CD4-positive, CD25-positive, alpha-beta regulatory T cell (primary cell): ENCODE data around the gene KNOP1. TPM values are rescaled to one million over a fixed set of nuclear protein-coding genes. Genes with fewer than 3 reads are reported as not detected.
A peak's percentile ranks its signal among the peaks of the same experiment; 100 is the strongest.

Source experiments
- ATAC-seq, 2 donors: fragments of 150-1000 bp; cut with Tn5 transposase; one replicate each; pipeline ENCODE4 v1.10.0; 2021; ENCODE audit warnings: low read depth in 2 of 2, moderate number of reproducible peaks in 2 of 2, moderate library complexity in 1 of 2
- DNase-seq, 3 donors: peaks; one replicate each; pipeline versions ENCODE4 v3.0.0 to v3.0.0-alpha.2; 2012 to 2022; ENCODE audit warnings: mixed read lengths in 1 of 3
- H3K27ac ChIP-seq: one replicate; pipeline ENCODE4 v1.7.0; 2013; ENCODE audit warnings: mild to moderate bottlenecking, low read length; ENCODE audit not compliant: insufficient read depth, poor library complexity, severe bottlenecking
- H3K27me3 ChIP-seq: one replicate; pipeline ENCODE4 v1.7.0; 2013; ENCODE audit warnings: low read length; ENCODE audit not compliant: control insufficient read depth, insufficient read depth
- H3K36me3 ChIP-seq: one replicate; pipeline ENCODE4 v1.7.0; 2013; ENCODE audit warnings: mild to moderate bottlenecking, low read length, moderate library complexity; ENCODE audit not compliant: control insufficient read depth, insufficient read depth
- H3K4me1 ChIP-seq: 2 replicates; pipeline ENCODE4 v1.7.0; 2013; ENCODE audit warnings: mild to moderate bottlenecking, low read length; ENCODE audit not compliant: insufficient read depth, control insufficient read depth, poor library complexity, severe bottlenecking
- H3K4me3 ChIP-seq: one replicate; pipeline ENCODE4 v1.7.0; 2013; ENCODE audit warnings: low read depth, mild to moderate bottlenecking, low read length, moderate library complexity
- H3K9me3 ChIP-seq, 2 experiments: 1 replicate in 1 of 2; 2 replicates in 1 of 2; pipeline ENCODE4 v1.7.0; 2013; ENCODE audit warnings: low read length in 2 of 2, mild to moderate bottlenecking in 1 of 2, moderate library complexity in 1 of 2; ENCODE audit not compliant: control insufficient read depth in 2 of 2
- H3K27ac Mint-ChIP-seq, 3 donors: one replicate each; pipeline ENCODE4 v1.8.0; 2020 to 2022; ENCODE audit warnings: mild to moderate bottlenecking in 3 of 3, mixed read lengths in 3 of 3, moderate library complexity in 2 of 3
- H3K27me3 Mint-ChIP-seq: one replicate; pipeline ENCODE4 v1.8.0; 2022; ENCODE audit warnings: mild to moderate bottlenecking, mixed read lengths
- H3K36me3 Mint-ChIP-seq: one replicate; pipeline ENCODE4 v1.8.0; 2020; ENCODE audit warnings: mixed read lengths
- H3K4me1 Mint-ChIP-seq, 4 donors: one replicate each; pipeline ENCODE4 v1.8.0; 2020 to 2022; ENCODE audit warnings: mixed read lengths in 4 of 4, mild to moderate bottlenecking in 1 of 4
- H3K4me3 Mint-ChIP-seq, 4 donors: one replicate each; pipeline ENCODE4 v1.8.0; 2020 to 2022; ENCODE audit warnings: mild to moderate bottlenecking in 4 of 4, mixed read lengths in 4 of 4, moderate library complexity in 3 of 4
- H3K9me3 Mint-ChIP-seq, 7 donors: one replicate each; pipeline ENCODE4 v1.8.0; 2020 to 2022; ENCODE audit warnings: mixed read lengths in 7 of 7, mild to moderate bottlenecking in 3 of 7, moderate library complexity in 2 of 7
- polyA plus RNA-seq, 4 donors: library from polyadenylated mRNA; unstranded; fragments of 300-500 nt; fragmentation: Illumina TruSeq; gene quantifications; one replicate each; pipeline ENCODE4 v1.2.3, GENCODE V29; 2021
- total RNA-seq: library from RNA; stranded (reverse); gene quantifications from one replicate; pipeline ENCODE4 v1.2.3, GENCODE V29; 2022

Gene KNOP1
- total and polyA plus RNA-seq, 5 donors from 2014 or later, result 3.1 to 6.8 (median 6.4) TPM

DNA sequence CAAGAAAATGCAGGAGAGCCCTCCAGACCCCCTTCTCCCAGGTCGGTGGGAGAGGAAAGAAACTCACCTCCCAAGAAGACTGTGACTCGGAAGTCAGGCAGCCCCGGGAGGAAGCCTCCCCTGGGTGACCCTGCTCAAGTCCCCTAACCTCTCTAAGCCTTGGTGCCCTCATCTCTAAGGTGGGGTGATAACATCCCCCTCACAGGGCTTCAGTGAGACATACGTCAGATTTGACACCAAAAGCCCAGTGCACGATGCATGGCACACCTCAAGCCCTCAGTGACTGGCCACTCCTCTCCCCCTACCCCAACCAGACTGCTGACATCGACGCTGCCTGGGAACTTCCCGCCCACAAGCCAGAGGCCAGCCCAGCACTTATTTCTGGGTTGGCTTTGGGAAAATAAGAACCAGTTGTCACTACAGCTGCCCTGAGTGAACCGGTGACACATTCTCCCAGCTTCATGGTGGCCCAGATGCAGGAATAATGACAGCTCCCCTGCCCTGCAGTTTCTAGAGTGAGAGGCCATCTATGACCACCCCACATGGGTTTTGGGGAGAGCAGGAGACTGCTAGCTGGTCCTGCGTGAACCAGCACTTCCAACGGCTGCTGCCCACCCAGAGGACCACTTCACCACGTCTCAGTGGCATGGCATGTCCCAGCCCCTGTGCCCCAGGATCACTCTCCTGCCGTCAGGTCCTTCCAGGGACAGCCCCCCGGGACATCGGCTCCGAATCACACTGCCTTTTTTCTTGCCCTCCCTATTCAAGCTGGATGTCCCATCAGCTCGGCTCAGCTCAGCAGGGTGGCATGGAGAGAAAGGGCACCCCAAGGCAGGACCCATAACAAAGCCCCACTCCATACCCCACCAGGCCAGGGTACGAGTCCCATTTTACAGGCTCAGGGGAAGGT is 9.5 kb downstream of the KNOP1 start:
- Histone ChIP-seq H3K9me3 (no peaks in the 10 kb centered on the region), H3K27me3 (no peaks in the 10 kb centered on the region), H3K4me3 (no peak overlapping the region), H3K27ac (no peak overlapping the region), H3K4me1 (no peaks in the 10 kb centered on the region), H3K36me3 (peaks cover 38% of the 10 kb centered on the region)
- Mint-ChIP-seq H3K9me3 (no peaks in the 10 kb centered on the region), H3K36me3 (peaks cover 37% of the 10 kb centered on the region), H3K4me3 (no peak overlapping the region), H3K27me3 (no peaks in the 10 kb centered on the region), H3K27ac (no peak overlapping the region), H3K4me1 (peaks cover 0 to 9% (median 9%) of the 10 kb centered on the region in 4 donors)
- no peak for DNase-seq
- ATAC-seq, result no peak

DNA sequence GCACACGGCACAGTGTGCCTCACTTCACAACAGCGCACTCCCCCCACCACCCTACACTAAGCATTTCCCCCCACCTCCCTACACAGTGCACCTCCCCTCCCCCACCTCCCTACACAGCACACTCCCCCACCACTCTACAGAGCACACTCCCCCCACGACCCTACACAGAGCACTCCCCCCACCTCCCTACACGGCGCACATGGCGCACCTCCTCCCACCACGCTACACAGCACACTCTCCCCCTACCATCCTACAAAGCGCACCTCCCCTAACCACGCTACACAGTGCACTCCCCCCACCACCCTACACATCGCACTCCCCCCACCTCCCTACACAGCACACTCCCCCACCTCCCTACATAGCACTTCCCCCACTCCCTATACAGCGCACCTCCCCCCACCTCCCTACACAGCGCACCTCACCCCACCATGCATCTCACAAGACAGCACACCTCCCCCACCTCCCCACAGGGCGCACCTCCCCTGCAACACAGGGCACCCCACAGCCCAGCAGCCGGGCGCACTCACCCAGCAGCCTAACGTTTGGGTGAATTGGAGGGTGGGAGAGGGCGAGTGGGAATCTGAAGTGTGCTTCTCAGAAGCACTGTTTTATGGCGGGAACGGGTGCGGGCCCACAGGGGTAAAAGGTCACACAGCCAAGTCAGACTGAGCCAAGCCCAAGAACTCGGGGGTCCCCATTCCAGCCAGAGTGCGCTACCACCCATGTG is 10.3 kb downstream of the KNOP1 start:
- no peaks in the 10 kb centered on the region for H3K9me3 ChIP-seq
- H3K4me3 ChIP-seq, result no peak overlapping the region
- H3K4me1 ChIP-seq, result no peaks in the 10 kb centered on the region
- DNase-seq, result no peak
- H3K4me1 Mint-ChIP-seq, result peaks cover 0 to 9% (median 9%) of the 10 kb centered on the region in 4 donors
- no peak overlapping the region for H3K27ac Mint-ChIP-seq
- no peaks in the 10 kb centered on the region for H3K9me3 Mint-ChIP-seq
- H3K27ac ChIP-seq, result no peak overlapping the region
- peaks cover 46% of the 10 kb centered on the region for H3K36me3 ChIP-seq
- peaks cover 38% of the 10 kb centered on the region for H3K36me3 Mint-ChIP-seq
- H3K27me3 ChIP-seq, result no peaks in the 10 kb centered on the region
- no peaks in the 10 kb centered on the region for H3K27me3 Mint-ChIP-seq
- H3K4me3 Mint-ChIP-seq, result no peak overlapping the region
- ATAC-seq, result no peak

DNA sequence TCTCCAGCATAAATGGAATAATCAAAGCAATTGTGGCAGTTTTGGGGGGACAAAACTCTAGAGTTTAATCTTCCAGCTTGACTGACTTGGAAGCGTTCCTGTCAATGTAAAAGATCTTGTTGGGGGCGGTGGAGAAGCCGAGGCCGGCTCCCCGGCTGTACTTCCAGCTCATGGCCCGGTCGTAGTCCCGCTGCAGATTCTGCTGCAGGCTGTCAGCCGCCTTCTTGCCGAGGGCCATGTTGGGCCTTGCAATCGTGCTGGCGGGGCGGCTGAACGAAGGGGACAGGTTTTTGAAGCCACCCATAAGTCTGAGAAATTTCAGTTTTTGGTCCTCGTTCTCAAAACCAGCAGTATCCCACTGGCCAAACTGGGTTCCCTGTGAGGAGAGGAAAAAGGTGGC is 11.2 kb downstream of the KNOP1 start:
- no peaks in the 10 kb centered on the region for H3K27me3 Mint-ChIP-seq
- H3K27ac Mint-ChIP-seq, result peak overlapping the region in 1 of 3 donors; percentile 38
- peaks cover 46% of the 10 kb centered on the region for H3K36me3 ChIP-seq

DNA sequence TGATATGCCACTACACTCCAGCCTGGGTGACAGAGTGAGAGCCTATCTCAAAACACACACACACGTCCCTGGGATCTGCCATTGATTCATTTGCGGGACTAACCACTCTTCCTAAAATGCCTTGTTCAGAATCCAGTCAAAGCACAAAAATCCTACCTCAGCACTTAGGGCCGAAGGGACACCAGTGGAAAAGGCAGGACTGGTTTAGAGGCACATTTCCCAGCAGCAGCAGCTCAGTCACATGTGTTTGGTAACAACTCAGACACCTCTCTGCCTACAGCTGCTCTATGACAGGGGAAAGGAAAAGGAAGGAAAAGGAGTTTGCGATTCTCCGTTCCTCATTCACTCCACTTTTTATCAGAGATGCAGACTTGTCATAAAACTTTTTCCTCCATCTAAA is 12.2 kb downstream of the KNOP1 start:
- H3K4me1 Mint-ChIP-seq, result peaks cover 0 to 9% (median 4%) of the 10 kb centered on the region in 4 donors
- no peak for DNase-seq
- H3K9me3 ChIP-seq, result no peaks in the 10 kb centered on the region
- H3K27me3 Mint-ChIP-seq, result no peaks in the 10 kb centered on the region
- H3K4me3 ChIP-seq, result no peak overlapping the region
- H3K27ac Mint-ChIP-seq, result peak overlapping the region in 1 of 3 donors; percentile 6
- no peak for ATAC-seq
- H3K4me3 Mint-ChIP-seq, result no peak overlapping the region
- H3K9me3 Mint-ChIP-seq, result no peaks in the 10 kb centered on the region
- no peaks in the 10 kb centered on the region for H3K27me3 ChIP-seq
- no peaks in the 10 kb centered on the region for H3K4me1 ChIP-seq
- no peak overlapping the region for H3K27ac ChIP-seq
- H3K36me3 Mint-ChIP-seq, result peaks cover 41% of the 10 kb centered on the region
- peaks cover 48% of the 10 kb centered on the region for H3K36me3 ChIP-seq

More for the DNA sequence above, 11.2 kb downstream of the KNOP1 start:
- H3K9me3 ChIP-seq, result no peaks in the 10 kb centered on the region
- H3K27ac ChIP-seq, result no peak overlapping the region
- no peaks in the 10 kb centered on the region for H3K4me1 ChIP-seq
- Mint-ChIP-seq H3K4me1 (peaks cover 0 to 9% (median 8%) of the 10 kb centered on the region in 4 donors), H3K36me3 (peaks cover 39% of the 10 kb centered on the region), H3K9me3 (no peaks in the 10 kb centered on the region), H3K4me3 (no peak overlapping the region)
- ATAC-seq, result no peak
- H3K27me3 ChIP-seq, result no peaks in the 10 kb centered on the region
- no peak for DNase-seq
- no peak overlapping the region for H3K4me3 ChIP-seq

DNA sequence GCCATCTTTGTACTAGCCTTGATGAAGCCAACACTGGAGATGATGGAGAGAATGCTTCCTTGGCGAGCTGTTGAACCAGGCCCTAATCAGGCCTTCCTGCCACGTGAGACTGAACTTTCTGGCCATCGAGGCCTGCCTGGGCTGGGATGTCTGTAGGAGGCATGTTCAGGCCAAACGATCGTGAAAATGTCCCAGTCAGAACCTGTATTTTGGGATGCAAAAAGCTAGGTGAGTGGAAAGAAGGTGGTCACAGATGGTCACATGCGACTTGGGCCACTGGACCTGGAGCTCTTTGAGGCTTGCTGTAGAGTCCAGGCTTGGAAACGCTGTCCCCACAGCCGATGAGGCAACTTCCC is 12.9 kb downstream of the KNOP1 start:
- H3K27me3 ChIP-seq, result no peaks in the 10 kb centered on the region
- Mint-ChIP-seq H3K4me3 (no peak overlapping the region), H3K4me1 (peaks cover 0 to 9% (median 5%) of the 10 kb centered on the region in 4 donors), H3K27ac (peak overlapping the region in 1 of 3 donors; percentile 44), H3K36me3 (peaks cover 43% of the 10 kb centered on the region), H3K27me3 (no peaks in the 10 kb centered on the region), H3K9me3 (no peaks in the 10 kb centered on the region)
- DNase-seq (no peak), ATAC-seq (no peak)
- H3K36me3 ChIP-seq, result peaks cover 48% of the 10 kb centered on the region
- H3K4me1 ChIP-seq, result no peaks in the 10 kb centered on the region
- H3K27ac ChIP-seq, result no peak overlapping the region
- H3K4me3 ChIP-seq, result no peak overlapping the region
- no peaks in the 10 kb centered on the region for H3K9me3 ChIP-seq

DNA sequence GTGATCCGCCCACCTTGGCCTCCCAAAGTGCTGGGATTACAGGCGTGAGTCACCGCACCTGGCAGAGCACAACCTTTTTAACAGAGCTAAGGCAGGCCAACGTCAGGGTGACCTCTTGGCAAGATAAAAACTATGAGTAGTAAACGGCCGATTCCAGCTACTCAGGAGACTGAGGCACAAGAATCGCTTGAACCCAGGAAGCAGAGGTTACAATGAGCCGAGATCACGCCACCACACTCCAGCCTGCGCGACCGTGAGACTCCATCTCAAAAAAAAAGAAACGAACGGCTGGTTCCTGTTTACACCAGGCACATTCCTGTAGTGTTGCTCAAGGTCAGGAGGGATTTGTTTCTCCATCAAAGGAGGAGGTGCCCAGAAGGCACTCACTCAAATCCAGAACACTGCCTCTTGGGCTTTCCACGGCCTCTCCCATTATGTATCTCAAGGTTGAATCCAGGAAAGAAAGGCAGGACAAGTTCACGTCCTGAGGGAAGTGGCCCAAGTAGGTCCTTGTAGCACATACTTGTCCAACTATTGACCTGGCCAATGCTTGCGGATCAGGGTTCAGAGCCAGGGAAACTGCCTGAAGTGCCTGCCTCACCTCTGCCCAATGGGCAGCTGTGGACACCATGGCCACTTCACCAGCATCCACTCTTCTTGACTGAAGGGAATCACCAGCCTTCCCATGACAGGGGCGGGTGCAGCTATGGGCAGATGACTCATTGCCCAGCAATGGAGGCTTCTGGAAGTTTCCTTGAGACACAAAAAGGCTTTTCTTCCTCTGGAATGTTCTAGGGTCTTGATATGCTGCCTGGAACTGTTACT is 13.5 kb downstream of the KNOP1 start:
- H3K4me3 Mint-ChIP-seq, result no peak overlapping the region
- H3K4me1 Mint-ChIP-seq, result peaks cover 0 to 6% (median 4%) of the 10 kb centered on the region in 4 donors
- H3K36me3 Mint-ChIP-seq, result peaks cover 41% of the 10 kb centered on the region
- ATAC-seq (no peak), DNase-seq (no peak)
- peaks cover 0 to under 1% (median 0%) of the 10 kb centered on the region in 7 donors for H3K9me3 Mint-ChIP-seq
- no peak overlapping the region for H3K4me3 ChIP-seq
- no peaks in the 10 kb centered on the region for H3K27me3 ChIP-seq
- H3K36me3 ChIP-seq, result peaks cover 44% of the 10 kb centered on the region
- no peaks in the 10 kb centered on the region for H3K4me1 ChIP-seq
- no peak overlapping the region for H3K27ac ChIP-seq
- H3K9me3 ChIP-seq, result no peaks in the 10 kb centered on the region
- no peaks in the 10 kb centered on the region for H3K27me3 Mint-ChIP-seq
- H3K27ac Mint-ChIP-seq, result peak overlapping the region in 1 of 3 donors; percentile 44

DNA sequence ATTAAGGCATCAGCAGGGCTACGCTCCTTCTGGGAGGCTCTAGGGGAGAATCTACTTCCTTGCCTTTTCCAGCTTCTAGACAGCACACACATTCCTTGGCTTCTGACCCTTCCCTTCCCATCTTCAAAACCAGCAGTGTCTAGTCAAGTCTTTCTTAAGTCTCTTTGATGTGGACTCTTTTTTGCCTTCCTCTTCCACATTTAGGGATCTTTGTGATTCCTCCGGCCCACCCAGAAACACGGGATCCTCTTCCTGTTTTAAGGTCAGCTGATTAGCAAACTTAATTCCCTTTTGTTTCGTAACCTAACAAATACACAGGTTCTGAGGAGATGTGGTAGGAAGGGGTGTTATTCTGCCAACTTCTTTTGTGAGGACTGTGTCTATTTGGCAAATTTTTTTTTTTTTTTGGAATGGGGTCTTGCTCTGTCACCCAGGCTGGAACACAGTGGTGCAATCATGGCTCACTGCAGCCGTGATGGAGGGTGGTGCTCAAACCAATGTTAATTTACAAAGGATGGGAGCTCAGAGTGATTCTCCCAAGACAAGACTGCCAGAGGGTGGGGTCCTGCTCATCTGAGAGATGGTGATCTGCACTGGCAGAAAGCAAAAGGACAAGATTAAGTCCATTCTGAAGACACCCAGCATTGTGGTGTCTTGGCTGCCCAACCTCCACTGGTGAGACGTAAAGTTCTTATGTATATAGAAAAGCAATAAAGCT is 14.7 kb downstream of the KNOP1 start:
- H3K27ac Mint-ChIP-seq, result peak overlapping the region in 2 of 3 donors; percentile 78 to 86
- no peaks in the 10 kb centered on the region for H3K27me3 ChIP-seq
- no peaks in the 10 kb centered on the region for H3K27me3 Mint-ChIP-seq
- no peak overlapping the region for H3K4me3 Mint-ChIP-seq
- peaks cover 0 to 2% (median 0%) of the 10 kb centered on the region in 7 donors for H3K9me3 Mint-ChIP-seq
- no peaks in the 10 kb centered on the region for H3K9me3 ChIP-seq
- no peak overlapping the region for H3K27ac ChIP-seq
- H3K4me3 ChIP-seq, result no peak overlapping the region
- H3K36me3 Mint-ChIP-seq, result peaks cover 43% of the 10 kb centered on the region
- peaks cover 2 to 8% (median 4%) of the 10 kb centered on the region in 4 donors for H3K4me1 Mint-ChIP-seq
- H3K4me1 ChIP-seq, result no peaks in the 10 kb centered on the region
- H3K36me3 ChIP-seq, result peaks cover 48% of the 10 kb centered on the region
- no peak for ATAC-seq
- DNase-seq, result no peak
